Fibroblast of mammary gland (primary cell): ENCODE measurements around the gene OR52E8.

Experiments
- DNase-seq: peaks from one replicate; pipeline ENCODE4 v3.0.0-alpha.2; 2010; ENCODE audit warnings: low read depth
- H3K4me3 ChIP-seq: 2 replicates; pipeline ENCODE4 v1.5.1; 2011; ENCODE audit warnings: low read depth, mild to moderate bottlenecking, low read length, moderate library complexity; ENCODE audit not compliant: control insufficient read depth
- CTCF ChIP-seq: conservative IDR thresholded peaks from 2 replicates; pipeline ENCODE4 v1.5.1; 2011; ENCODE audit warnings: low read depth, low read length, inconsistent platforms; ENCODE audit not compliant: control insufficient read depth, insufficient read depth

OR52E8 gene

GRCh38 chr11:5880329-5880728 lies 22.8 kb upstream of the OR52E8 start, which contains the start of gene OR52E4:
OR52E4 (plus strand) TSS chr11:5880629; CDS start chr11:5884293, 3,664 bp downstream.
- H3K4me3 ChIP-seq = no peak within 1 kb of the TSS
- DNase-seq = no peak
- no peak for TF ChIP-seq CTCF

DNA sequence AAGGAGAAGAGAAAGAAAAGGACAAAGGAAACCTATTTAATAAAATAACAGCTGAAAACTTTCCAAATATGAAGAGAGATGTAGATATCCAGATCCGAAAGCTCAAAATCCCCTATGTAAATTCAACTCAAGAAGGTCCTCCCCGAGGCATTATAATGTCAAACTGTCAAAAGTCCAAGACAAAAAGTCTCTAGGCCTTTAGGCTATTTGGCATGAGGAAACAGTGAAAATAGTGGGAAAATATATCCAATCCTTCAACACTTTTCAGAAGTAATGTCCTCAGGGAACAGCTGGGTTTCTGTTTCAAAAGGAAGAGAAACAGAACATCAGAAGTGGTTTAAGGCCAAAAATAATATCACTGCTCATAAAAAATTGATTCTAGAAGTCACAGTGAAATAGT lies 21.1 kb upstream of the OR52E8 start:
- TF ChIP-seq CTCF = no peak
- no peak for DNase-seq

DNA sequence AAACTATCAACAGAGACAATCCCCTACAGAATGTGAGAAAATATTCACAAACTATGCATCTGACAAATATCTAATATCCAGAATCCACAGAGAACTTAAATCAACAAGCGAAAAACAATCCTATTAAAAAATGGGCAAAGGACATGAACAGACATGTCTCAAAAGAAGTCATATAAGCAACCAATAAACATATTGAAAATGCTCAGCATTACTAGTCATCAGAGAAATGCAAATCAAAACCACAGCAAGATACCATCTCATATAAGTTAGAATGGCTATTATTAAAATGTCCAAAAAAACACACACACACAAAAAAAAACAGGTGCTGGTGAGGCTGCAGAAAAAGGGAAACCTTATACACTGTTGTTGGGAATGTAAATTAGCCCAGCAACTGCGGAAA lies 8.3 kb upstream of the OR52E8 start:
- no peak for DNase-seq
- TF ChIP-seq CTCF = no peak
- no peak overlapping the region for H3K4me3 ChIP-seq

More for the DNA sequence above, 21.1 kb upstream of the OR52E8 start:
- no peak overlapping the region for H3K4me3 ChIP-seq

DNA sequence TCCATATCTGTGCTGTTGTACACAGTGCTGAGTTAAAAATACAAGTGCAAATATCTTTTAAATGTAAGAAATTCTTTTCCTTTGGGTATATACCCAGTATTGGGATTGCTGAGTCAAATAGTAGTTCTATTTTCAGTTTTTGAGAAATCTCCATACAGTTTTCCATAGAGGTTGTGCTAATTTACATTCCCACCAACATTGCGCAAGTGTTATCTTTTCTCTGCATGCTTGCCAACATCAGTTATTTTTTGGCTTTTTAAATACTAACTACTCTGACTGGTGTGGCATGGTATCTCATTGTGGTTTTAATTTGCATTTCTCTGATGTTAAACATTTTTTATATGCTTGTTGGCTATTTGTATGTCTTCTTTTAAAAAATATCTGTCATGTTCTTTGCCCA lies 6.5 kb downstream of the OR52E8 start:
- H3K4me3 ChIP-seq = no peak overlapping the region
- no peak for TF ChIP-seq CTCF
- no peak for DNase-seq

DNA sequence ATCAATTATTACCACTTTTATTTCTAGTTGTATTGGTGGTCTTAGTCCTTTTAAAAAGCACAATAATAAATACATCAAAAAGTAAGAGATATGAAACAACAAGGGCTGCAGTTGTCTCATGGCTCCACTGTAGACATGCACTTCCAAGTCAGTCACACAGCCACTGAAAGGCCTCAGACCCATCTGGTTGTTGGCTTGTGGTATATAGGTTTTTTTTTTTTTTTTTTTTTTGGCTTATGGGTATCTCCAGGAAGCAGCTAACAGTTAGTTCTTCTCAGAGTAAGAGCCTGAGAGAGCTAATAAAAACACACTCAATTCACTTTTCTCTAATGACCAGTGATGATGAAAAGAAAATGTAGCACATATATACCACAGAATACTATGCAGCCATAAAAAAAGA lies 9.8 kb downstream of the OR52E8 start:
- DNase-seq = no peak
- no peak overlapping the region for H3K4me3 ChIP-seq
- TF ChIP-seq CTCF = no peak

GRCh38 chr11:5846701-5847100 lies 10.8 kb downstream of the OR52E8 start:
- H3K4me3 ChIP-seq = no peak overlapping the region

More at GRCh38 chr11:5846701-5847100, 10.8 kb downstream of the OR52E8 start:
- TF ChIP-seq CTCF = no peak
- no peak for DNase-seq
